HepG2 (cell line): ENCODE measurements around the gene ZBTB1. TPM values are rescaled to one million over a fixed set of nuclear protein-coding genes. Genes with fewer than 3 reads are reported as not detected.

Experiments
- CSRNP2 ChIP-seq: sonication (generic); formaldehyde crosslinking; conservative IDR thresholded peaks from 2 replicates; pipeline ENCODE4 v1.8.0; 2022; ENCODE audit warnings: low read depth, missing genetic modification reagents
- DBP ChIP-seq: sonication (generic); formaldehyde crosslinking; IDR thresholded peaks from 2 replicates; pipeline ENCODE4 v1.4.0; 2020; ENCODE audit warnings: missing genetic modification reagents; ENCODE audit errors: not compliant biosample characterization
- DMAP1 ChIP-seq: IDR thresholded peaks from 2 replicates; pipeline ENCODE4 v1.6.1; 2016
- EED ChIP-seq: sonication (generic); formaldehyde crosslinking; IDR thresholded peaks from 2 replicates; pipeline ENCODE4 v1.5.0; 2020; ENCODE audit warnings: mild to moderate bottlenecking, missing genetic modification reagents
- GLI4 ChIP-seq: sonication (generic); formaldehyde crosslinking; IDR thresholded peaks from 2 replicates; pipeline ENCODE4 v1.5.1; 2020; ENCODE audit warnings: missing genetic modification reagents, mild to moderate bottlenecking, moderate library complexity, borderline replicate concordance
- GTF2F1 ChIP-seq: fragments of 150-350 bp; IDR thresholded peaks from 2 replicates; pipeline ENCODE4 v1.6.1; 2014; ENCODE audit warnings: low read length
- HMGA1 ChIP-seq: sonication (generic); formaldehyde crosslinking; conservative IDR thresholded peaks from 2 replicates; pipeline ENCODE4 v1.4.0; 2020; ENCODE audit warnings: missing genetic modification reagents
- HOXA5 ChIP-seq: sonication (generic); formaldehyde crosslinking; IDR thresholded peaks from 2 replicates; pipeline ENCODE4 v1.4.0; 2020; ENCODE audit warnings: missing genetic modification reagents
- KDM4B ChIP-seq: sonication (generic); formaldehyde crosslinking; IDR thresholded peaks from 2 replicates; pipeline ENCODE4 v1.4.0; 2020; ENCODE audit warnings: missing genetic modification reagents
- LCORL ChIP-seq, 2 experiments: fragments of 450-650 bp in 1 of 2; sonication (generic) in 1 of 2; formaldehyde crosslinking in 1 of 2; IDR thresholded peaks; 2 replicates each; pipeline versions ENCODE4 v1.5.0 to v1.6.1; 2017 to 2020; ENCODE audit warnings: antibody characterized with exemption in 1 of 2, missing genetic modification reagents in 1 of 2
- NFIB ChIP-seq: sonication (generic); formaldehyde crosslinking; IDR thresholded peaks from 2 replicates; pipeline ENCODE4 v1.9.0; 2021; ENCODE audit warnings: missing genetic modification reagents, mild to moderate bottlenecking, borderline replicate concordance
- NR0B2 ChIP-seq: sonication (generic); formaldehyde crosslinking; IDR thresholded peaks from 2 replicates; pipeline ENCODE4 v1.4.0; 2020; ENCODE audit warnings: mild to moderate bottlenecking, missing genetic modification reagents
- RFXAP ChIP-seq: sonication (generic); formaldehyde crosslinking; IDR thresholded peaks from 2 replicates; pipeline ENCODE4 v1.4.0; 2020; ENCODE audit warnings: missing genetic modification reagents, borderline replicate concordance
- SAP130 ChIP-seq: IDR thresholded peaks from 2 replicates; pipeline ENCODE4 v1.6.1; 2016; ENCODE audit warnings: low read depth
- SMAD3 ChIP-seq: sonication (generic); formaldehyde crosslinking; IDR thresholded peaks from 2 replicates; pipeline ENCODE4 v1.4.0; 2020; ENCODE audit warnings: missing genetic modification reagents
- SMAD9 ChIP-seq: sonication (generic); formaldehyde crosslinking; IDR thresholded peaks from 2 replicates; pipeline ENCODE4 v1.5.1; 2020; ENCODE audit warnings: mild to moderate bottlenecking, missing genetic modification reagents
- SOX13 ChIP-seq, 3 experiments: fragments of 450-650 bp in 1 of 3; sonication (generic) in 1 of 3; formaldehyde crosslinking in 1 of 3; IDR thresholded peaks in 2 of 3; conservative IDR thresholded peaks in 1 of 3; 2 replicates each; pipeline versions ENCODE4 v1.5.0 to v1.6.1; 2016 to 2020; ENCODE audit warnings: antibody characterized with exemption in 1 of 3, mild to moderate bottlenecking in 1 of 3, missing compliant biosample characterization in 1 of 3, missing genetic modification reagents in 1 of 3, moderate library complexity in 1 of 3
- STAG1 ChIP-seq: sonication (generic); formaldehyde crosslinking; IDR thresholded peaks from 2 replicates; pipeline ENCODE4 v1.4.0; 2020; ENCODE audit warnings: missing genetic modification reagents
- SYNCRIP ChIP-seq: fragments of 200-400 bp; formaldehyde crosslinking; IDR thresholded peaks from 2 replicates; pipeline ENCODE4 v1.6.1; 2018; ENCODE audit warnings: mild to moderate bottlenecking, low read depth, low read length; ENCODE audit not compliant: insufficient read depth
- TBX2 ChIP-seq: sonication (generic); formaldehyde crosslinking; IDR thresholded peaks from 2 replicates; pipeline ENCODE4 v1.5.0; 2020; ENCODE audit warnings: missing genetic modification reagents, mild to moderate bottlenecking, borderline replicate concordance
- TSC22D2 ChIP-seq: sonication (generic); formaldehyde crosslinking; IDR thresholded peaks from 2 replicates; pipeline ENCODE4 v1.5.1; 2020; ENCODE audit warnings: missing genetic modification reagents, mild to moderate bottlenecking, borderline replicate concordance
- ZFP62 ChIP-seq: sonication (generic); formaldehyde crosslinking; IDR thresholded peaks from 2 replicates; pipeline ENCODE4 v1.4.0; 2020; ENCODE audit warnings: missing genetic modification reagents
- ZNF205 ChIP-seq: IDR thresholded peaks from 2 replicates; pipeline ENCODE4 v1.6.1; 2018; ENCODE audit warnings: missing biosample characterization, missing genetic modification reagents
- ZNF362 ChIP-seq: sonication (generic); formaldehyde crosslinking; IDR thresholded peaks from 2 replicates; pipeline ENCODE4 v1.4.0; 2020; ENCODE audit warnings: missing genetic modification reagents, mild to moderate bottlenecking, borderline replicate concordance
- ZNF572 ChIP-seq: sonication (generic); formaldehyde crosslinking; IDR thresholded peaks from 2 replicates; pipeline ENCODE4 v1.5.1; 2020; ENCODE audit warnings: mild to moderate bottlenecking, missing genetic modification reagents
- ZNF629 ChIP-seq: sonication (generic); formaldehyde crosslinking; conservative IDR thresholded peaks from 2 replicates; pipeline ENCODE4 v1.5.0; 2020; ENCODE audit warnings: missing genetic modification reagents
- ZNF781 ChIP-seq: sonication (generic); formaldehyde crosslinking; IDR thresholded peaks from 2 replicates; pipeline ENCODE4 v1.5.1; 2020; ENCODE audit warnings: borderline replicate concordance, mild to moderate bottlenecking, missing genetic modification reagents; ENCODE audit errors: not compliant biosample characterization
- ZNF792 ChIP-seq: IDR thresholded peaks from 2 replicates; pipeline ENCODE4 v1.6.1; 2016
- polyA plus RNA-seq, 8 experiments: library from polyadenylated mRNA; depleted of rRNA in 3 of 8; stranded (reverse) in 7 of 8; unstranded in 1 of 8; fragments of >200 nt; fragmentation: Illumina TruSeq in 4 of 8; extraction: Trizol in 4 of 8; gene quantifications; 2 replicates each; pipeline versions ENCODE4 v1.2.1 to v1.2.3, GENCODE V29; 2011 to 2016; ENCODE audit warnings: low read depth in 4 of 8, missing spikeins in 1 of 8, mixed read lengths in 1 of 8; ENCODE audit not compliant: insufficient read depth in 1 of 8
- total RNA-seq, 5 experiments: library from RNA; depleted of rRNA; stranded (reverse); fragments of >200 nt; fragmentation: Illumina TruSeq; extraction: Trizol; gene quantifications; 2 replicates each; pipeline ENCODE4 v1.2.3, GENCODE V29; 2016; ENCODE audit warnings: low read depth in 1 of 5

ZBTB1 gene
- total and polyA plus RNA-seq, 2 of the 13 experiments (the other 11 are each of a cell fraction or from before 2014, with no cell fraction given) = 18.8 to 22.6 TPM

DNA sequence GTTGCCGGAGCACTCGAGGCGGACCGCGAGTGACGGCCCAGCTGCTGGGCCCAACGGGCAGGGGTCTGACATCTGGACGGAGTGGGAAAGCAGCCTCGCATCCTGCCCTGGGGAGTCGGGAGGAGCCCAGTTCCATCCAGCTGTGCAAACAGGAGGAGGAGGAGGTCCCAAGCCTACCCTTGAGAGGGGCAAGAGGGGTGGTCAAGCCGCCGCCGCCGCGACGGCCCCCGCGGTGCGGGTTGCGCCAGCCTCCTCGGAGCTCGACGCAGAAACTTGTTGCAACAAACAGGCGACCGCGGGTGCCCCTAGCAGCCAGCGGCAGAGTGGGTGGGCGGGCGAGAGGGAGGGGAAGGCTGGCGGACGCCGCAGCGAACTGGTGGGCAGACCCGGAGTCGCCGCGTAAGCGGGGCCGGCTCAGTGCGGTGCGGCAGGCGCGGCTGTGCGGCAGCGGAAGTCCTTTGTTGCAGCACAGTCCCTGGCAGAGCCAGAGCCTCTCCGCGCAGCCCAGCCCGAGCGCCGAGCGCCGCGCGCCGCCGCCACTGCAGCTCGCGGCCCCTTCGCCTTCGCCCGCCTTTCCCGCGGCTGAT, at the start of gene ZBTB1 (continued):
- TF ChIP-seq ZNF362 (CRISPR knock-in tag) (0 out of 2 replicates have a peak, but pooled peaks have one; percentile 1), EED (CRISPR knock-in tag) (no peak; the same call in 1 of the 2 replicates), LCORL (IDR thresholded peaks at IDR 0.05) (no peak), LCORL (CRISPR knock-in tag; IDR thresholded peaks at IDR 0.05) (peak; percentile 50; the same call in 1 of the 2 replicates), NFIB (no peak), GLI4 (CRISPR knock-in tag) (peak; percentile 54; the same call in 1 of the 2 replicates), TSC22D2 (CRISPR knock-in tag) (no peak), HMGA1 (CRISPR knock-in tag) (no peak), HOXA5 (CRISPR knock-in tag) (0 out of 2 replicates have a peak, but pooled peaks have one; percentile 29), GTF2F1 (no peak), ZFP62 (CRISPR knock-in tag) (no peak), SAP130 (CRISPR knock-in tag) (no peak; the same call in none of the 2 replicates), NR0B2 (CRISPR knock-in tag) (no peak; the same call in 1 of the 2 replicates), STAG1 (CRISPR knock-in tag) (no peak), SMAD3 (CRISPR knock-in tag) (no peak), ZNF629 (no peak), DBP (CRISPR knock-in tag) (no peak), ZNF572 (CRISPR knock-in tag) (no peak), CSRNP2 (no peak), SOX13 (IDR thresholded peaks at IDR 0.05) (no peak), SOX13 (CRISPR knock-in tag; conservative IDR thresholded peaks at IDR 0.05 in 1 of 2, IDR thresholded peaks at IDR 0.05 in 1 of 2) (no peak), TBX2 (CRISPR knock-in tag) (no peak; the same call in 1 of the 2 replicates), SYNCRIP (no peak), ZNF792 (CRISPR knock-in tag) (no peak; the same call in 1 of the 2 replicates), ZNF781 (CRISPR knock-in tag) (no peak), DMAP1 (CRISPR knock-in tag) (peak; percentile 39; the same call in 1 of the 2 replicates), SMAD9 (CRISPR knock-in tag) (no peak), RFXAP (no peak; the same call in 1 of the 2 replicates), KDM4B (CRISPR knock-in tag) (no peak), ZNF205 (CRISPR knock-in tag) (0 out of 2 replicates have a peak, but pooled peaks have one; percentile 58)
